ENCODE measurements around the gene IFT88. TPM values are rescaled to one million over a fixed set of nuclear protein-coding genes. Genes with fewer than 3 reads are reported as not detected.

IFT88 gene
- total and polyA plus RNA-seq, 4 donors: 3.4 to 19.1 (median 13.0) TPM

GRCh38 chr13:20696073-20696472 is 129.1 kb downstream of the IFT88 start:
- H3K27ac ChIP-seq (ENCODE audit: low read depth in 1 of 2, low read length in 2 of 2): no peak overlapping the region
- no peak for ATAC-seq (ENCODE audit: low FRiP score)
- H3K4me1 ChIP-seq (ENCODE audit: control insufficient read depth in 1 of 2, insufficient read depth in 2 of 2, low read length in 2 of 2): no peaks in the 10 kb centered on the region
- 76% methylated on average over 4 of the region's 4 CpGs for WGBS, 2 donors
- no peaks in the 10 kb centered on the region for H3K27me3 ChIP-seq (ENCODE audit: control insufficient read depth in 1 of 2, insufficient read depth in 2 of 2, low read length in 1 of 2)
- no peak for DNase-seq
- H3K9me3 ChIP-seq (ENCODE audit: control insufficient read depth, low read length): no peaks in the 10 kb centered on the region
- intact Hi-C loops (cut with DNase I): no loop called here
- H3K36me3 ChIP-seq (ENCODE audit: control insufficient read depth in 1 of 2, insufficient read depth in 2 of 2, low read length in 1 of 2): no peaks in the 10 kb centered on the region
- H3K4me3 ChIP-seq (ENCODE audit: low read length in 2 of 2): no peak overlapping the region

- Histone ChIP-seq H3K4me3 (ENCODE audit: low read length in 2 of 2) (no peak overlapping the region), H3K4me1 (ENCODE audit: control insufficient read depth in 1 of 2, insufficient read depth in 2 of 2, low read length in 2 of 2) (no peaks in the 10 kb centered on the region), H3K36me3 (ENCODE audit: control insufficient read depth in 1 of 2, insufficient read depth in 2 of 2, low read length in 1 of 2) (no peaks in the 10 kb centered on the region), H3K27ac (ENCODE audit: low read depth in 1 of 2, low read length in 2 of 2) (no peak overlapping the region), H3K9me3 (ENCODE audit: control insufficient read depth, low read length) (no peaks in the 10 kb centered on the region), H3K27me3 (ENCODE audit: control insufficient read depth in 1 of 2, insufficient read depth in 2 of 2, low read length in 1 of 2) (no peaks in the 10 kb centered on the region)
- ATAC-seq (ENCODE audit: low FRiP score) (no peak), DNase-seq (no peak)
- intact Hi-C loops (cut with DNase I): loop anchor here (10.0 kb wide), 3 partner anchors 135 to 205 kb away; partner anchors contain the start of genes IFT88 (in 1 of the 2) and XPO4 (in 1 of the 2)
- 94% methylated on average over 9 of the region's 9 CpGs for WGBS, 2 donors
Observed at GRCh38 chr13:20699715-20700114, 132.8 kb downstream of the IFT88 start.

- intact Hi-C loops (cut with DNase I): loop anchor here (10.0 kb wide), 3 partner anchors 135 to 205 kb away; partner anchors contain the start of genes IFT88 (in 1 of the 2) and XPO4 (in 1 of the 2)
- no peak overlapping the region for H3K4me3 ChIP-seq (ENCODE audit: low read length in 2 of 2)
- 92 to 93% methylated on average over 6 of the region's 6 CpGs for WGBS, 2 donors
- H3K36me3 ChIP-seq (ENCODE audit: control insufficient read depth in 1 of 2, insufficient read depth in 2 of 2, low read length in 1 of 2): no peaks in the 10 kb centered on the region
- ATAC-seq (ENCODE audit: low FRiP score) (no peak), DNase-seq (no peak)
- no peak overlapping the region for H3K27ac ChIP-seq (ENCODE audit: low read depth in 1 of 2, low read length in 2 of 2)
- H3K27me3 ChIP-seq (ENCODE audit: control insufficient read depth in 1 of 2, insufficient read depth in 2 of 2, low read length in 1 of 2): no peaks in the 10 kb centered on the region
- H3K4me1 ChIP-seq (ENCODE audit: control insufficient read depth in 1 of 2, insufficient read depth in 2 of 2, low read length in 2 of 2): no peaks in the 10 kb centered on the region
- H3K9me3 ChIP-seq (ENCODE audit: control insufficient read depth, low read length): no peaks in the 10 kb centered on the region
Observed at GRCh38 chr13:20700288-20700687, 133.3 kb downstream of the IFT88 start.

- DNase-seq: no peak
- intact Hi-C loops (cut with DNase I): loop anchor here (10.0 kb wide), 3 partner anchors 137 to 207 kb away; partner anchors contain the start of genes IFT88 (in 1 of the 2) and XPO4 (in 1 of the 2)
- 96 to 97% methylated on average over 3 of the region's 3 CpGs for WGBS, 2 donors
Observed at GRCh38 chr13:20701461-20701860, 134.5 kb downstream of the IFT88 start.

GRCh38 chr13:20702530-20702914 is 135.6 kb downstream of the IFT88 start:
- Histone ChIP-seq H3K27me3 (ENCODE audit: control insufficient read depth in 1 of 2, insufficient read depth in 2 of 2, low read length in 1 of 2) (no peaks in the 10 kb centered on the region), H3K27ac (ENCODE audit: low read depth in 1 of 2, low read length in 2 of 2) (no peak overlapping the region), H3K4me3 (ENCODE audit: low read length in 2 of 2) (no peak overlapping the region), H3K4me1 (ENCODE audit: control insufficient read depth in 1 of 2, insufficient read depth in 2 of 2, low read length in 2 of 2) (no peaks in the 10 kb centered on the region), H3K9me3 (ENCODE audit: control insufficient read depth, low read length) (no peaks in the 10 kb centered on the region), H3K36me3 (ENCODE audit: control insufficient read depth in 1 of 2, insufficient read depth in 2 of 2, low read length in 1 of 2) (no peaks in the 10 kb centered on the region)
- WGBS, 2 donors: 31 to 43% methylated on average over 9 of the region's 9 CpGs
- DNase-seq: no peak
- intact Hi-C loops (cut with DNase I): loop anchor here (10.0 kb wide), 3 partner anchors 138 to 208 kb away; partner anchors contain the start of genes IFT88 (in 1 of the 2) and XPO4 (in 1 of the 2)
- ATAC-seq (ENCODE audit: low FRiP score): no peak

More at GRCh38 chr13:20701461-20701860, 134.5 kb downstream of the IFT88 start:
- no peak for ATAC-seq (ENCODE audit: low FRiP score)
- H3K4me1 ChIP-seq (ENCODE audit: control insufficient read depth in 1 of 2, insufficient read depth in 2 of 2, low read length in 2 of 2): no peaks in the 10 kb centered on the region
- H3K27me3 ChIP-seq (ENCODE audit: control insufficient read depth in 1 of 2, insufficient read depth in 2 of 2, low read length in 1 of 2): no peaks in the 10 kb centered on the region
- no peak overlapping the region for H3K4me3 ChIP-seq (ENCODE audit: low read length in 2 of 2)
- no peaks in the 10 kb centered on the region for H3K36me3 ChIP-seq (ENCODE audit: control insufficient read depth in 1 of 2, insufficient read depth in 2 of 2, low read length in 1 of 2)
- H3K9me3 ChIP-seq (ENCODE audit: control insufficient read depth, low read length): no peaks in the 10 kb centered on the region
- no peak overlapping the region for H3K27ac ChIP-seq (ENCODE audit: low read depth in 1 of 2, low read length in 2 of 2)

- no peak within 1 kb of the TSS for H3K27ac ChIP-seq (ENCODE audit: low read depth in 1 of 2, low read length in 2 of 2)
- no peaks in the 10 kb centered on the region for H3K4me1 ChIP-seq (ENCODE audit: control insufficient read depth in 1 of 2, insufficient read depth in 2 of 2, low read length in 2 of 2)
- intact Hi-C loops (cut with DNase I): loop anchor here (10.0 kb wide), 3 partner anchors 138 to 208 kb away; partner anchors contain the start of genes IFT88 (in 1 of the 2) and XPO4 (in 1 of the 2)
- peak; percentile 70 for ATAC-seq (ENCODE audit: low FRiP score)
- peak within 1 kb of the TSS; percentile 79 to 91 for H3K4me3 ChIP-seq (ENCODE audit: low read length in 2 of 2)
- no peaks in the 10 kb centered on the region for H3K36me3 ChIP-seq (ENCODE audit: control insufficient read depth in 1 of 2, insufficient read depth in 2 of 2, low read length in 1 of 2)
- H3K27me3 ChIP-seq (ENCODE audit: control insufficient read depth in 1 of 2, insufficient read depth in 2 of 2, low read length in 1 of 2): no peaks in the 10 kb centered on the region
- no peaks in the 10 kb centered on the region for H3K9me3 ChIP-seq (ENCODE audit: control insufficient read depth, low read length)
- WGBS, 2 donors: 1% methylated on average over 67 to 94 of the region's 94 CpGs
- peak in 1 of 2 donors; percentile 79 for DNase-seq
Observed at GRCh38 chr13:20702915-20703779, 136.2 kb downstream of the IFT88 start, which contains the start of gene IL17D. TSS of gene IL17D (plus strand) at chr13:20703699. CDS start at chr13:20704002, 303 bp downstream.

- H3K27me3 ChIP-seq (ENCODE audit: control insufficient read depth in 1 of 2, insufficient read depth in 2 of 2, low read length in 1 of 2): no peaks in the 10 kb centered on the region
- peak overlapping the region; percentile 79 to 91 for H3K4me3 ChIP-seq (ENCODE audit: low read length in 2 of 2)
- ATAC-seq (ENCODE audit: low FRiP score): peak; percentile 80
- WGBS, 2 donors: 1% methylated on average over 43 to 98 of the region's 98 CpGs
- intact Hi-C loops (cut with DNase I): loop anchor here (10.0 kb wide), 3 partner anchors 139 to 209 kb away; partner anchors contain the start of genes IFT88 (in 1 of the 2) and XPO4 (in 1 of the 2)
- no peak overlapping the region for H3K27ac ChIP-seq (ENCODE audit: low read depth in 1 of 2, low read length in 2 of 2)
- peak; percentile 83 to 91 for DNase-seq
- H3K4me1 ChIP-seq (ENCODE audit: control insufficient read depth in 1 of 2, insufficient read depth in 2 of 2, low read length in 2 of 2): no peaks in the 10 kb centered on the region
- no peaks in the 10 kb centered on the region for H3K9me3 ChIP-seq (ENCODE audit: control insufficient read depth, low read length)
- no peaks in the 10 kb centered on the region for H3K36me3 ChIP-seq (ENCODE audit: control insufficient read depth in 1 of 2, insufficient read depth in 2 of 2, low read length in 1 of 2)
Observed at GRCh38 chr13:20703780-20704458, 137.0 kb downstream of the IFT88 start.

GRCh38 chr13:20704459-20705069 is 137.6 kb downstream of the IFT88 start:
- WGBS, 2 donors: 20 to 31% methylated on average over 14 to 20 of the region's 20 CpGs
- ATAC-seq (ENCODE audit: low FRiP score) (peak; percentile 1), DNase-seq (no peak)
- intact Hi-C loops (cut with DNase I): loop anchor here (5.0 to 10.0 kb wide), 4 partner anchors 140 to 218 kb away; partner anchors contain the start of genes IFT88 (in 1 of the 2) and XPO4 (in 1 of the 2)
- Histone ChIP-seq H3K4me1 (ENCODE audit: control insufficient read depth in 1 of 2, insufficient read depth in 2 of 2, low read length in 2 of 2) (peaks cover 0 to under 1% of the 10 kb centered on the region in 2 donors), H3K27ac (ENCODE audit: low read depth in 1 of 2, low read length in 2 of 2) (no peak overlapping the region), H3K9me3 (ENCODE audit: control insufficient read depth, low read length) (no peaks in the 10 kb centered on the region), H3K36me3 (ENCODE audit: control insufficient read depth in 1 of 2, insufficient read depth in 2 of 2, low read length in 1 of 2) (no peaks in the 10 kb centered on the region), H3K4me3 (ENCODE audit: low read length in 2 of 2) (peak overlapping the region; percentile 79 to 91), H3K27me3 (ENCODE audit: control insufficient read depth in 1 of 2, insufficient read depth in 2 of 2, low read length in 1 of 2) (no peaks in the 10 kb centered on the region)
